K562 (cell line): ENCODE data around the gene RCHY1. TPM values are rescaled to one million over a fixed set of nuclear protein-coding genes. Genes with fewer than 3 reads are reported as not detected.

Source experiments
- ATAC-seq: fragments of 200-7000 bp; cut with Tn5 transposase; 3 replicates; pipeline ENCODE4 v1.9.1; 2020; ENCODE audit warnings: moderate library complexity
- BruUV-seq: library from RNA; stranded (reverse); fragments of 400-500 nt; replicated peaks from 2 replicates; lab custom pipeline; 2021; lab: Mats Ljungman, UMichigan
- CTCF ChIA-PET: fragments of 300-600 bp; formaldehyde crosslinking; extraction: SDS; loops from one replicate; lab custom pipeline; 2021; ENCODE audit warnings: low intra/inter-chr PET ratio; lab: Yijun Ruan, JAX
- POLR2A ChIA-PET: fragments of 300-600, 350-650 bp; sonication (Branson Sonifier 250); formaldehyde crosslinking; extraction: SDS; loops from one replicate; lab custom pipeline; 2021; ENCODE audit warnings: antibody characterized with exemption, inconsistent platforms; lab: Yijun Ruan, JAX
- DNase-seq, 4 experiments: peaks; one replicate each; pipeline versions ENCODE4 v3.0.0 to v3.0.0-alpha.2; 2011 to 2018; ENCODE audit warnings: low spot score in 3 of 4, mixed read lengths in 3 of 4; ENCODE audit errors: extremely low read depth in 1 of 4
- FAIRE-seq: peaks from 2 replicates; lab custom pipeline; 2011; peaks lifted over from hg19 to GRCh38; lab: Jason Lieb, UNC
- H2AFZ ChIP-seq: 2 replicates; pipeline ENCODE4 v1.6.0; 2011; ENCODE audit warnings: low read depth, low read length, control low read depth, inconsistent platforms
- H3K27ac ChIP-seq: fragments of 200-600 bp; 3 replicates; pipeline ENCODE4 v1.8.0; 2011; ENCODE audit warnings: low read depth, mild to moderate bottlenecking, control low read depth, inconsistent platforms, low read length, moderate library complexity, mixed read lengths; ENCODE audit errors: extremely low read depth
- H3K27me3 ChIP-seq, 2 experiments: fragments of 300-600 bp in 1 of 2; 2 replicates in 1 of 2; 3 replicates in 1 of 2; pipeline versions ENCODE4 v1.6.0 to v1.8.0; 2011; ENCODE audit warnings: inconsistent platforms in 2 of 2, low read length in 2 of 2, mild to moderate bottlenecking in 1 of 2, mixed read lengths in 1 of 2, moderate library complexity in 1 of 2; ENCODE audit not compliant: control insufficient read depth in 2 of 2, insufficient read depth in 2 of 2
- H3K36me3 ChIP-seq: fragments of 300-600 bp; 3 replicates; pipeline ENCODE4 v1.8.0; 2011; ENCODE audit warnings: mild to moderate bottlenecking, low read length, inconsistent platforms; ENCODE audit not compliant: control insufficient read depth, insufficient read depth
- H3K4me1 ChIP-seq, 2 experiments: fragments of 200-600 bp in 1 of 2; replicated peaks in 1 of 2; 2 replicates in 1 of 2; 3 replicates in 1 of 2; pipeline versions ENCODE4 v1.5.1 to v1.8.0; 2011; ENCODE audit warnings: inconsistent platforms in 2 of 2, low read length in 2 of 2, mild to moderate bottlenecking in 1 of 2, mixed read lengths in 1 of 2, moderate library complexity in 1 of 2; ENCODE audit not compliant: control insufficient read depth in 2 of 2, insufficient read depth in 2 of 2
- H3K4me2 ChIP-seq: 2 replicates; pipeline ENCODE4 v1.6.1; 2011; ENCODE audit warnings: low read length, control low read depth, inconsistent platforms, mixed read lengths; ENCODE audit not compliant: insufficient read depth
- H3K4me3 ChIP-seq: fragments of 200-600 bp; sonication (generic), shearing (Covaris generic); 2 replicates; pipeline ENCODE4 v1.5.1; 2016; ENCODE audit warnings: control low read depth, inconsistent platforms
- H3K79me2 ChIP-seq: fragments of 200-600 bp; 3 replicates; pipeline ENCODE4 v1.8.0; 2011; ENCODE audit warnings: low read length, inconsistent platforms; ENCODE audit not compliant: control insufficient read depth, insufficient read depth
- H3K9ac ChIP-seq, 2 experiments: 2 replicates each; pipeline versions ENCODE4 v1.6.0 to v1.6.1; 2011; ENCODE audit warnings: low read depth in 2 of 2, low read length in 2 of 2, control low read depth in 1 of 2, inconsistent platforms in 1 of 2, mild to moderate bottlenecking in 1 of 2, mixed read lengths in 1 of 2; ENCODE audit not compliant: insufficient read depth in 1 of 2
- H3K9me1 ChIP-seq: one replicate; pipeline ENCODE4 v1.6.0; 2011; ENCODE audit warnings: inconsistent platforms, mild to moderate bottlenecking, low read length, moderate library complexity; ENCODE audit not compliant: control insufficient read depth, insufficient read depth
- H3K9me3 ChIP-seq: replicated peaks from 2 replicates; pipeline ENCODE4 v1.5.1; 2011; ENCODE audit warnings: low read depth, low read length, inconsistent platforms; ENCODE audit not compliant: control insufficient read depth, insufficient read depth
- H4K20me1 ChIP-seq: replicated peaks from 2 replicates; pipeline ENCODE4 v1.6.1; 2011; ENCODE audit warnings: low read length, inconsistent platforms, mixed read lengths; ENCODE audit not compliant: control insufficient read depth, insufficient read depth
- ATF3 ChIP-seq, 2 experiments: fragments of 450-650 bp in 1 of 2; sonication (generic) in 1 of 2; formaldehyde crosslinking in 1 of 2; IDR thresholded peaks in 1 of 2; conservative IDR thresholded peaks in 1 of 2; 2 replicates each; pipeline versions ENCODE4 v1.6.1 to v1.8.1; 2016 to 2023; ENCODE audit warnings: mild to moderate bottlenecking in 2 of 2, moderate library complexity in 2 of 2, inconsistent platforms in 1 of 2, missing genetic modification reagents in 1 of 2
- BCL6 ChIP-seq: fragments of 250-450 bp; sonication (Bioruptor Pico); IDR thresholded peaks from 2 replicates; pipeline ENCODE4 v1.4.0; 2020
- CGGBP1 ChIP-seq: fragments of 250-450 bp; sonication (Bioruptor Pico); IDR thresholded peaks from 2 replicates; pipeline ENCODE4 v1.9.0; 2021; ENCODE audit warnings: mild to moderate bottlenecking
- CHD7 ChIP-seq: fragments of 200-600 bp; sonication (generic); IDR thresholded peaks from one replicate; pipeline ENCODE4 v1.6.1; 2012; ENCODE audit warnings: mild to moderate bottlenecking, low read depth, low read length, inconsistent platforms
- DMBX1 ChIP-seq: fragments of 250-450 bp; sonication (Bioruptor Pico); IDR thresholded peaks from 2 replicates; pipeline ENCODE4 v1.8.0; 2022; ENCODE audit warnings: inconsistent platforms, mild to moderate bottlenecking, moderate library complexity, borderline replicate concordance
- DNMT1 ChIP-seq: fragments of 450-650 bp; IDR thresholded peaks from 2 replicates; pipeline ENCODE4 v1.6.1; 2016; ENCODE audit warnings: antibody characterized with exemption, mild to moderate bottlenecking
- MCM3 ChIP-seq: fragments of 450-650 bp; IDR thresholded peaks from 2 replicates; pipeline ENCODE4 v1.6.1; 2016
- POLR3G ChIP-seq: IDR thresholded peaks from 2 replicates; pipeline ENCODE4 v1.6.1; 2011; ENCODE audit not compliant: insufficient read length, insufficient replicate concordance; ENCODE audit errors: extremely low read depth
- SIRT6 ChIP-seq: IDR thresholded peaks from one replicate; pipeline ENCODE4 v1.6.1; 2012; ENCODE audit warnings: low read depth, mild to moderate bottlenecking, control low read depth, inconsistent platforms, low read length, moderate library complexity
- SMARCE1 ChIP-seq: fragments of 450-650 bp; IDR thresholded peaks from 2 replicates; pipeline ENCODE4 v1.7.1; 2016; ENCODE audit warnings: mild to moderate bottlenecking
- SREBF2 ChIP-seq: sonication (generic); formaldehyde crosslinking; IDR thresholded peaks from 2 replicates; pipeline ENCODE4 v1.4.0; 2020; ENCODE audit warnings: mild to moderate bottlenecking, missing genetic modification reagents
- ZNF586 ChIP-seq: fragments of 450-650 bp; formaldehyde crosslinking; conservative IDR thresholded peaks from 2 replicates; pipeline ENCODE4 v1.4.0; 2020; ENCODE audit warnings: mild to moderate bottlenecking, moderate library complexity
- in situ Hi-C: fragments of 300-500 bp; cut with MboI; formaldehyde crosslinking; loops from 4 replicates; pipeline ENCODE4 v1.15.0; 2018; ENCODE audit warnings: inconsistent platforms, mixed read lengths
- intact Hi-C: fragments of 100-400 bp; cut with micrococcal nuclease; formaldehyde crosslinking; loops from 2 replicates; pipeline ENCODE4 v1.14.2; 2022
- polyA plus RNA-seq, 8 experiments: library from polyadenylated mRNA; depleted of rRNA in 4 of 8; stranded (reverse) in 5 of 8; unstranded in 3 of 8; fragments of >200 nt; fragmentation: Nextera tagmentation in 2 of 8; fragmentation: Illumina TruSeq in 1 of 8; extraction: Ambion mirVana in 2 of 8; extraction: Trizol in 1 of 8; gene quantifications; 2 replicates each; pipeline versions ENCODE4 v1.2.1 to v1.2.3, GENCODE V29; 2011 to 2014; ENCODE audit warnings: inconsistent platforms in 1 of 8, missing spikeins in 1 of 8
- total RNA-seq, 7 experiments: library from RNA; depleted of rRNA in 6 of 7; stranded (reverse); fragments of >200 nt in 6 of 7; fragmentation: Illumina TruSeq in 2 of 7; extraction: Trizol in 2 of 7; gene quantifications; 2 replicates each; pipeline versions ENCODE4 v1.2.1 to v1.2.3, GENCODE V29; 2011 to 2021; ENCODE audit warnings: low replicate concordance in 1 of 7

The RCHY1 gene
- total and polyA plus RNA-seq, 9 of the 15 experiments (the other 6 are each of a cell fraction or from before 2014, with no cell fraction given), result 27.3 to 85.1 (median 45.9) TPM

DNA sequence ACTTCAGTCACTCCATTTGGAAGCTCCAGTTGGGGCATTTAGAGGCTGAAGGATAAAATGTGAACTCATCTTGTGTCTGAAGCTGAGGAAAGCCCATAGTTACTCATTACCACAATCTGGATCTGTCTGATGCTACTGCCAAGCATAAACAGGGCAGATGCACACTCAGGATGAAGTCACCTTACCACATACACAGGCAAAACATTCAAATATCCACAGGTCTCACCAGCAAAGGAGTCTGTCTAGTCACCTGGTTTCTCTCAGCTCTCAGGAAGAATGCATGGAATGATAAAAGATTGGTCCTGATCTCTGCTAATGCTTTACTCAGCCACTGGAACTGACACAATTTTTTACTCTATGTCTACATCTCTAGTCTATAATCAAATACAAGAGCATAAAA, 28.6 kb upstream of the RCHY1 start:
- ATAC-seq, result no peak
- in situ Hi-C loops, result no loop called here
- TF ChIP-seq POLR3G, result no peak
- no peak for TF ChIP-seq SREBF2
- no peak for TF ChIP-seq MCM3
- no peak for TF ChIP-seq SMARCE1
- TF ChIP-seq CGGBP1 (CRISPR knock-in tag), result no peak
- TF ChIP-seq DMBX1 (CRISPR knock-in tag), result no peak
- no peak for TF ChIP-seq BCL6 (CRISPR knock-in tag)
- no peak for TF ChIP-seq DNMT1
- TF ChIP-seq ATF3 (IDR thresholded peaks at IDR 0.05), result no peak
- TF ChIP-seq ATF3 (CRISPR knock-in tag; conservative IDR thresholded peaks at IDR 0.05), result no peak
- no peak for TF ChIP-seq CHD7
- TF ChIP-seq SIRT6, result no peak
- TF ChIP-seq ZNF586 (CRISPR knock-in tag), result no peak

More for the DNA sequence above, 28.6 kb upstream of the RCHY1 start:
- H3K36me3 ChIP-seq, result peaks cover 6% of the 10 kb centered on the region; the same call in 1 of the 3 replicates
- no peak overlapping the region for H3K4me3 ChIP-seq
- CTCF ChIA-PET, result no interaction called here
- no peak overlapping the region for H3K9ac ChIP-seq
- intact Hi-C loops, result no loop called here
- H3K4me2 ChIP-seq, result no peak overlapping the region
- POLR2A ChIA-PET, result interaction anchor here (1.0 to 1.4 kb wide), 2 partner anchors 16 to 28 kb away, joined by 4 to 5 read pairs; partner anchors contain the start of gene THAP6
- no peaks in the 10 kb centered on the region for H3K9me3 ChIP-seq
- no peaks in the 10 kb centered on the region for H3K4me1 ChIP-seq
- H2AFZ ChIP-seq, result no peak overlapping the region
- FAIRE-seq (no peak), DNase-seq (no peak)
- H3K27ac ChIP-seq, result no peak overlapping the region
- no peaks in the 10 kb centered on the region for H3K27me3 ChIP-seq
- H3K79me2 ChIP-seq, result no peaks in the 10 kb centered on the region
- no TSS peak for BruUV-seq
- H3K9me1 ChIP-seq, result no peaks in the 10 kb centered on the region
- no peaks in the 10 kb centered on the region for H4K20me1 ChIP-seq
